ENCODE results near the gene INSIG1. TPM values are rescaled to one million over a fixed set of nuclear protein-coding genes. Genes with fewer than 3 reads are reported as not detected.

INSIG1 gene
- total RNA-seq, 5 donors from 2014 or later (not counting 1 experiment from before 2014, with no cell fraction given) = 38.0 to 47.3 (median 42.4) TPM

- CTCF ChIA-PET = no interaction called here
- Mint-ChIP-seq H3K27me3 (peaks cover 10 to 13% of the 10 kb centered on the region in 2 donors), H3K4me3 (no peak overlapping the region), H3K27ac (no peak overlapping the region), H3K4me1 (no peaks in the 10 kb centered on the region), H3K36me3 (no peaks in the 10 kb centered on the region), H3K9me3 (no peaks in the 10 kb centered on the region)
- no peaks in the 10 kb centered on the region for H3K36me3 ChIP-seq (ENCODE audit: control insufficient read depth in 2 of 2, extremely low read depth in 1 of 2, insufficient read depth in 1 of 2, low read length in 1 of 2)
- H3K4me1 ChIP-seq (ENCODE audit: control insufficient read depth in 1 of 2, extremely low read depth in 1 of 2, insufficient read depth in 2 of 2, low read length in 2 of 2) = peaks cover 0 to 6% of the 10 kb centered on the region in 2 experiments
- POLR2A ChIA-PET = no interaction called here
- H3K27ac ChIP-seq (ENCODE audit: low read length) = no peak overlapping the region
- H3K27me3 ChIP-seq (replicated peaks in 1 of 2; ENCODE audit: control insufficient read depth in 2 of 2, extremely low read depth in 1 of 2, insufficient read depth in 2 of 2, low read length in 1 of 2) = peaks cover 0 to 42% of the 10 kb centered on the region in 2 experiments
- DNase-seq (no peak), ATAC-seq (replicated peaks in 1 of 4) (no peak)
- 100% methylated on average over 2 of the region's 5 CpGs for WGBS (ENCODE audit: insufficient coverage)
- H3K9me3 ChIP-seq = no peaks in the 10 kb centered on the region
- H3K4me3 ChIP-seq (ENCODE audit: control insufficient read depth in 1 of 2, extremely low read depth in 1 of 2, low read length in 1 of 2) = no peak overlapping the region
Measured at GRCh38 chr7:155352753-155353115, 55.1 kb downstream of the INSIG1 start.

- Mint-ChIP-seq H3K4me1 (no peaks in the 10 kb centered on the region), H3K4me3 (no peak overlapping the region), H3K27ac (no peak overlapping the region), H3K9me3 (no peaks in the 10 kb centered on the region), H3K27me3 (peaks cover 13 to 14% of the 10 kb centered on the region in 2 donors), H3K36me3 (no peaks in the 10 kb centered on the region)
- ChIA-PET POLR2A (no interaction called here), CTCF (no interaction called here)
- WGBS (ENCODE audit: insufficient coverage) = 68% methylated on average over 6 of the region's 9 CpGs
- Histone ChIP-seq H3K4me3 (ENCODE audit: control insufficient read depth in 1 of 2, extremely low read depth in 1 of 2, low read length in 1 of 2) (no peak overlapping the region), H3K9me3 (no peaks in the 10 kb centered on the region), H3K36me3 (ENCODE audit: control insufficient read depth in 2 of 2, extremely low read depth in 1 of 2, insufficient read depth in 1 of 2, low read length in 1 of 2) (no peaks in the 10 kb centered on the region), H3K27ac (ENCODE audit: low read length) (no peak overlapping the region), H3K4me1 (ENCODE audit: control insufficient read depth in 1 of 2, extremely low read depth in 1 of 2, insufficient read depth in 2 of 2, low read length in 2 of 2) (peaks cover 0 to 6% of the 10 kb centered on the region in 2 experiments), H3K27me3 (replicated peaks in 1 of 2; ENCODE audit: control insufficient read depth in 2 of 2, extremely low read depth in 1 of 2, insufficient read depth in 2 of 2, low read length in 1 of 2) (peaks cover 0 to 48% of the 10 kb centered on the region in 2 experiments)
- ATAC-seq (replicated peaks in 1 of 4) (no peak), DNase-seq (no peak)
Measured at GRCh38 chr7:155353256-155353897, 55.7 kb downstream of the INSIG1 start.

GRCh38 chr7:155354371-155355048 lies 56.8 kb downstream of the INSIG1 start:
- no peak overlapping the region for H3K27ac Mint-ChIP-seq
- no peaks in the 10 kb centered on the region for H3K9me3 Mint-ChIP-seq
- H3K27me3 Mint-ChIP-seq = peaks cover 13 to 18% of the 10 kb centered on the region in 2 donors
- peaks cover 0 to 49% of the 10 kb centered on the region in 2 experiments for H3K27me3 ChIP-seq (replicated peaks in 1 of 2; ENCODE audit: control insufficient read depth in 2 of 2, extremely low read depth in 1 of 2, insufficient read depth in 2 of 2, low read length in 1 of 2)
- DNase-seq (no peak), ATAC-seq (replicated peaks in 1 of 4) (no peak)
- H3K4me1 ChIP-seq (ENCODE audit: control insufficient read depth in 1 of 2, extremely low read depth in 1 of 2, insufficient read depth in 2 of 2, low read length in 2 of 2) = peaks cover 0 to 4% of the 10 kb centered on the region in 2 experiments
- ChIA-PET POLR2A (no interaction called here), CTCF (interaction anchor here in 1 of 2 donors (1.2 kb wide), 1 partner anchor 216 kb away, joined by 3 read pairs; no protein-coding TSS in a partner anchor)
- no peaks in the 10 kb centered on the region for H3K4me1 Mint-ChIP-seq
- H3K4me3 ChIP-seq (ENCODE audit: control insufficient read depth in 1 of 2, extremely low read depth in 1 of 2, low read length in 1 of 2) = no peak overlapping the region
- WGBS (ENCODE audit: insufficient coverage) = 83% methylated on average over 17 of the region's 20 CpGs
- no peaks in the 10 kb centered on the region for H3K36me3 Mint-ChIP-seq
- H3K4me3 Mint-ChIP-seq = no peak overlapping the region
- H3K9me3 ChIP-seq = no peaks in the 10 kb centered on the region
- no peaks in the 10 kb centered on the region for H3K36me3 ChIP-seq (ENCODE audit: control insufficient read depth in 2 of 2, extremely low read depth in 1 of 2, insufficient read depth in 1 of 2, low read length in 1 of 2)
- H3K27ac ChIP-seq (ENCODE audit: low read length) = no peak overlapping the region

- Mint-ChIP-seq H3K36me3 (no peaks in the 10 kb centered on the region), H3K9me3 (no peaks in the 10 kb centered on the region), H3K27me3 (peaks cover 18 to 25% of the 10 kb centered on the region in 2 donors), H3K4me1 (no peaks in the 10 kb centered on the region), H3K4me3 (no peak overlapping the region), H3K27ac (no peak overlapping the region)
- no peak overlapping the region for H3K27ac ChIP-seq (ENCODE audit: low read length)
- peaks cover 0 to 50% of the 10 kb centered on the region in 2 experiments for H3K27me3 ChIP-seq (replicated peaks in 1 of 2; ENCODE audit: control insufficient read depth in 2 of 2, extremely low read depth in 1 of 2, insufficient read depth in 2 of 2, low read length in 1 of 2)
- CTCF ChIA-PET = interaction anchor here in 1 of 2 donors (1.2 kb wide), 1 partner anchor 217 kb away, joined by 3 read pairs; no protein-coding TSS in a partner anchor
- no peak overlapping the region for H3K4me3 ChIP-seq (ENCODE audit: control insufficient read depth in 1 of 2, extremely low read depth in 1 of 2, low read length in 1 of 2)
- ATAC-seq (replicated peaks in 1 of 4) (no peak), DNase-seq (no peak)
- H3K36me3 ChIP-seq (ENCODE audit: control insufficient read depth in 2 of 2, extremely low read depth in 1 of 2, insufficient read depth in 1 of 2, low read length in 1 of 2) = no peaks in the 10 kb centered on the region
- no peaks in the 10 kb centered on the region for H3K9me3 ChIP-seq
- POLR2A ChIA-PET = no interaction called here
- no peaks in the 10 kb centered on the region for H3K4me1 ChIP-seq (ENCODE audit: control insufficient read depth in 1 of 2, extremely low read depth in 1 of 2, insufficient read depth in 2 of 2, low read length in 2 of 2)
- 79% methylated on average over 8 of the region's 11 CpGs for WGBS (ENCODE audit: insufficient coverage)
Measured at GRCh38 chr7:155355176-155355575, 57.5 kb downstream of the INSIG1 start.

- CTCF ChIA-PET = interaction anchor here in 1 of 2 donors (1.2 kb wide), 1 partner anchor 217 kb away, joined by 3 read pairs; no protein-coding TSS in a partner anchor
- Mint-ChIP-seq H3K4me3 (no peak overlapping the region), H3K4me1 (peaks cover 0 to 2% (median 0%) of the 10 kb centered on the region in 3 donors), H3K9me3 (no peaks in the 10 kb centered on the region), H3K27me3 (peaks cover 20 to 28% of the 10 kb centered on the region in 2 donors), H3K27ac (no peak overlapping the region), H3K36me3 (no peaks in the 10 kb centered on the region)
- Histone ChIP-seq H3K36me3 (ENCODE audit: control insufficient read depth in 2 of 2, extremely low read depth in 1 of 2, insufficient read depth in 1 of 2, low read length in 1 of 2) (no peaks in the 10 kb centered on the region), H3K27ac (ENCODE audit: low read length) (no peak overlapping the region), H3K27me3 (replicated peaks in 1 of 2; ENCODE audit: control insufficient read depth in 2 of 2, extremely low read depth in 1 of 2, insufficient read depth in 2 of 2, low read length in 1 of 2) (peaks cover 0 to 55% of the 10 kb centered on the region in 2 experiments), H3K4me3 (ENCODE audit: control insufficient read depth in 1 of 2, extremely low read depth in 1 of 2, low read length in 1 of 2) (no peak overlapping the region), H3K9me3 (no peaks in the 10 kb centered on the region), H3K4me1 (ENCODE audit: control insufficient read depth in 1 of 2, extremely low read depth in 1 of 2, insufficient read depth in 2 of 2, low read length in 2 of 2) (no peaks in the 10 kb centered on the region)
- no peak for ATAC-seq (replicated peaks in 1 of 4)
- POLR2A ChIA-PET = no interaction called here
- WGBS (ENCODE audit: insufficient coverage) = 89% methylated on average over 6 of the region's 8 CpGs
- no peak for DNase-seq
Measured at GRCh38 chr7:155355745-155356144, 58.1 kb downstream of the INSIG1 start.

DNA sequence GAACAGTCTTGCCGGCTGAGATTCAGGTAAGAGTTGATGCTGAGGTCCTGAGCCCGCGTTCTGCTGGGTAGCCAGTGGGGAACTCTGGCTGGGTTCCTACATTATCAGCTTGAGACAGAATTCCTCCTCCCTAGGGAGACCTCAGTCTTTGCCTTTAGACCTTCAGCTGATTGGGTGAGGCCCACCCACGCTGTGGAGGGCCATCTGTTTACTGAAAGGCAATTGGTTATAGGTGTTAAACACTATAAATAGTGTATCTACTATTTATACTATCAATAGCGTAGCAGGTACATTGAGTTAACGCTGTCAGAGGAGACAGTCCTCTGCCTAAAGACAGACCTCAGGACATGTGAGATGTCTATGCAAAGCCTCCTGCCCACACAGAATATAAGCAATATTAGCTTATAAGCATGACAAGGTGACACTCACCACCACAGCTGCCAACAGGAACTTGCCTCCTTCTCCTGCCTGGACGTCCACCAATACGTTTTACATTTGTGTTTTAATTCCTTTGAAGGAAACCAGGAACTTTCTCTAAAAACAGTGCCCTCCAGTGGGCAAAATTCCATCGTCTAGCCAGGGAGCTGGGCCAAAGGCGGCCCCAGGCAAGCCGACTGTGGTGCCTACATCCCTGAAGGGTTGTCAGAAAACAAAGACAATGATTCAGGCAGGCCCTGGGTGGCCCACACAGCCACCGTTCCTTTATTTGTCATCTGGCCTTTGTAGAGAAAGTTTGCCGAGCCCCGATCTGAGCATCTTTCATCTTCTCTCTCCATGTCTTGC lies 58.8 kb downstream of the INSIG1 start:
- Histone ChIP-seq H3K27ac (ENCODE audit: low read length) (no peak overlapping the region), H3K9me3 (no peaks in the 10 kb centered on the region), H3K4me3 (ENCODE audit: control insufficient read depth in 1 of 2, extremely low read depth in 1 of 2, low read length in 1 of 2) (no peak overlapping the region), H3K36me3 (ENCODE audit: control insufficient read depth in 2 of 2, extremely low read depth in 1 of 2, insufficient read depth in 1 of 2, low read length in 1 of 2) (no peaks in the 10 kb centered on the region), H3K27me3 (replicated peaks in 1 of 2; ENCODE audit: control insufficient read depth in 2 of 2, extremely low read depth in 1 of 2, insufficient read depth in 2 of 2, low read length in 1 of 2) (peaks cover 0 to 54% of the 10 kb centered on the region in 2 experiments), H3K4me1 (ENCODE audit: control insufficient read depth in 1 of 2, extremely low read depth in 1 of 2, insufficient read depth in 2 of 2, low read length in 2 of 2) (no peaks in the 10 kb centered on the region)
- Mint-ChIP-seq H3K36me3 (no peaks in the 10 kb centered on the region), H3K27ac (no peak overlapping the region), H3K9me3 (no peaks in the 10 kb centered on the region), H3K4me3 (no peak overlapping the region), H3K4me1 (peaks cover 0 to 2% (median 0%) of the 10 kb centered on the region in 3 donors), H3K27me3 (peaks cover 16 to 29% of the 10 kb centered on the region in 2 donors)
- peak in 1 of 35 experiments; percentile 17 for DNase-seq
- no peak for ATAC-seq (replicated peaks in 1 of 4)
- ChIA-PET POLR2A (no interaction called here), CTCF (interaction anchor here in 1 of 2 donors (1.1 kb wide), 1 partner anchor 429 kb away, joined by 3 read pairs; no protein-coding TSS in a partner anchor)
- 47% methylated on average over 11 of the region's 14 CpGs for WGBS (ENCODE audit: insufficient coverage)
